Smooth muscle cell (in vitro differentiated cells): ENCODE measurements around the gene GPR35. TPM values are rescaled to one million over a fixed set of nuclear protein-coding genes. Genes with fewer than 3 reads are reported as not detected.

Source experiments
- DNase-seq: peaks from one replicate; lab custom pipeline; 2025; ENCODE audit not compliant: unreplicated experiment; lab: John Stamatoyannopoulos, UW
- H2AFZ ChIP-seq: fragments of 200-600 bp; sonication (generic); 2 replicates; pipeline ENCODE4 v1.6.0; 2016; ENCODE audit warnings: antibody characterized with exemption, low read depth, mild to moderate bottlenecking
- H3F3A ChIP-seq: fragments of 200-600 bp; sonication (generic); 2 replicates; pipeline ENCODE4 v1.6.0; 2017; ENCODE audit warnings: antibody characterized with exemption, low read depth
- H3K27ac ChIP-seq: fragments of 200-600 bp; sonication (generic); 2 replicates; pipeline ENCODE4 v1.5.1; 2016; ENCODE audit warnings: low read depth, mild to moderate bottlenecking
- H3K27me3 ChIP-seq: fragments of 200-600 bp; sonication (generic); 2 replicates; pipeline ENCODE4 v1.6.1; 2016; ENCODE audit warnings: low read depth, mild to moderate bottlenecking
- H3K36me3 ChIP-seq: fragments of 200-600 bp; sonication (generic); 2 replicates; pipeline ENCODE4 v1.5.1; 2016; ENCODE audit warnings: low read depth
- H3K4me1 ChIP-seq: fragments of 200-600 bp; sonication (generic); 2 replicates; pipeline ENCODE4 v1.5.1; 2016; ENCODE audit warnings: low read depth
- H3K4me2 ChIP-seq: fragments of 200-600 bp; sonication (generic); 2 replicates; pipeline ENCODE4 v1.6.0; 2016; ENCODE audit warnings: mild to moderate bottlenecking
- H3K4me3 ChIP-seq: fragments of 200-600 bp; sonication (generic); 2 replicates; pipeline ENCODE4 v1.5.1; 2016; ENCODE audit warnings: mild to moderate bottlenecking
- H3K79me2 ChIP-seq: fragments of 200-600 bp; sonication (generic); 2 replicates; pipeline ENCODE4 v1.6.0; 2016; ENCODE audit warnings: low read depth, mild to moderate bottlenecking
- H3K9ac ChIP-seq: fragments of 200-600 bp; sonication (generic); 2 replicates; pipeline ENCODE4 v1.6.0; 2016; ENCODE audit warnings: low read depth
- H3K9me3 ChIP-seq: fragments of 200-600 bp; sonication (generic); replicated peaks from 2 replicates; pipeline ENCODE4 v1.5.1; 2016; ENCODE audit warnings: low read depth
- H4K20me1 ChIP-seq: fragments of 200-600 bp; sonication (generic); 2 replicates; pipeline ENCODE4 v1.6.0; 2016; ENCODE audit warnings: low read depth
- WGBS: methylation state at CpG from one replicate; pipeline ENCODE4 v1.1.7; 2016; ENCODE audit warnings: low lambda C conversion rate; 5-methylcytosine and 5-hydroxymethylcytosine counted together
- polyA plus RNA-seq: library from polyadenylated mRNA; unstranded; fragments of >200 nt; fragmentation: Nextera tagmentation; extraction: Ambion mirVana; gene quantifications from 2 replicates; pipeline ENCODE4 v1.2.1, GENCODE V29; 2016
- total RNA-seq: library from RNA; depleted of rRNA; stranded (reverse); fragments of >200 nt; gene quantifications from 2 replicates; pipeline ENCODE4 v1.2.3, GENCODE V29; 2014
- TF ChIP-seq, protein P1 (sequence below): fragments of 200-600 bp; sonication (generic); IDR thresholded peaks from 2 replicates; pipeline ENCODE4 v1.5.1; 2017; ENCODE audit warnings: borderline replicate concordance, mild to moderate bottlenecking, antibody characterized with exemption; ENCODE audit not compliant: insufficient read depth, poor library complexity, severe bottlenecking

Gene GPR35
- total and polyA plus RNA-seq, 2 experiments from 2014 or later, result 1.3 to 2.1 TPM

- Histone ChIP-seq H4K20me1 (no peaks in the 10 kb centered on the region), H3K9me3 (no peaks in the 10 kb centered on the region), H2AFZ (no peak overlapping the region), H3F3A (no peaks in the 10 kb centered on the region), H3K27ac (no peak overlapping the region), H3K4me3 (no peak overlapping the region), H3K9ac (no peak overlapping the region), H3K4me2 (no peak overlapping the region), H3K27me3 (peaks cover 30% of the 10 kb centered on the region), H3K4me1 (peaks cover 6% of the 10 kb centered on the region), H3K79me2 (no peaks in the 10 kb centered on the region), H3K36me3 (no peaks in the 10 kb centered on the region)
- DNase-seq, result no peak
- TF ChIP-seq, protein P1, sequence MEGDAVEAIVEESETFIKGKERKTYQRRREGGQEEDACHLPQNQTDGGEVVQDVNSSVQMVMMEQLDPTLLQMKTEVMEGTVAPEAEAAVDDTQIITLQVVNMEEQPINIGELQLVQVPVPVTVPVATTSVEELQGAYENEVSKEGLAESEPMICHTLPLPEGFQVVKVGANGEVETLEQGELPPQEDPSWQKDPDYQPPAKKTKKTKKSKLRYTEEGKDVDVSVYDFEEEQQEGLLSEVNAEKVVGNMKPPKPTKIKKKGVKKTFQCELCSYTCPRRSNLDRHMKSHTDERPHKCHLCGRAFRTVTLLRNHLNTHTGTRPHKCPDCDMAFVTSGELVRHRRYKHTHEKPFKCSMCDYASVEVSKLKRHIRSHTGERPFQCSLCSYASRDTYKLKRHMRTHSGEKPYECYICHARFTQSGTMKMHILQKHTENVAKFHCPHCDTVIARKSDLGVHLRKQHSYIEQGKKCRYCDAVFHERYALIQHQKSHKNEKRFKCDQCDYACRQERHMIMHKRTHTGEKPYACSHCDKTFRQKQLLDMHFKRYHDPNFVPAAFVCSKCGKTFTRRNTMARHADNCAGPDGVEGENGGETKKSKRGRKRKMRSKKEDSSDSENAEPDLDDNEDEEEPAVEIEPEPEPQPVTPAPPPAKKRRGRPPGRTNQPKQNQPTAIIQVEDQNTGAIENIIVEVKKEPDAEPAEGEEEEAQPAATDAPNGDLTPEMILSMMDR, result no peak
- 90% methylated on average over 22 of the region's 22 CpGs for WGBS
Observed at GRCh38 chr2:240647503-240648154, 22.3 kb downstream of the GPR35 start.

GRCh38 chr2:240648155-240648649, 22.9 kb downstream of the GPR35 start:
- Histone ChIP-seq H2AFZ (no peak overlapping the region), H3K9ac (no peak overlapping the region), H3K27ac (no peak overlapping the region), H3K4me1 (peaks cover 6% of the 10 kb centered on the region), H3K4me2 (no peak overlapping the region), H3K9me3 (no peaks in the 10 kb centered on the region), H4K20me1 (no peaks in the 10 kb centered on the region), H3K36me3 (no peaks in the 10 kb centered on the region), H3F3A (no peaks in the 10 kb centered on the region), H3K79me2 (no peaks in the 10 kb centered on the region), H3K4me3 (no peak overlapping the region), H3K27me3 (peaks cover 31% of the 10 kb centered on the region)
- TF ChIP-seq, protein P1, result no peak
- WGBS, result 95% methylated on average over 6 of the region's 6 CpGs
- DNase-seq, result no peak

GRCh38 chr2:240648650-240649275, 23.5 kb downstream of the GPR35 start:
- Histone ChIP-seq H4K20me1 (no peaks in the 10 kb centered on the region), H3K36me3 (no peaks in the 10 kb centered on the region), H3F3A (no peaks in the 10 kb centered on the region), H3K4me3 (no peak overlapping the region), H3K4me2 (no peak overlapping the region), H3K79me2 (no peaks in the 10 kb centered on the region), H2AFZ (no peak overlapping the region), H3K9ac (no peak overlapping the region), H3K9me3 (no peaks in the 10 kb centered on the region), H3K4me1 (peaks cover 6% of the 10 kb centered on the region), H3K27ac (no peak overlapping the region), H3K27me3 (peaks cover 28% of the 10 kb centered on the region)
- TF ChIP-seq, protein P1, result no peak
- 69% methylated on average over 19 of the region's 19 CpGs for WGBS
- no peak for DNase-seq

DNA sequence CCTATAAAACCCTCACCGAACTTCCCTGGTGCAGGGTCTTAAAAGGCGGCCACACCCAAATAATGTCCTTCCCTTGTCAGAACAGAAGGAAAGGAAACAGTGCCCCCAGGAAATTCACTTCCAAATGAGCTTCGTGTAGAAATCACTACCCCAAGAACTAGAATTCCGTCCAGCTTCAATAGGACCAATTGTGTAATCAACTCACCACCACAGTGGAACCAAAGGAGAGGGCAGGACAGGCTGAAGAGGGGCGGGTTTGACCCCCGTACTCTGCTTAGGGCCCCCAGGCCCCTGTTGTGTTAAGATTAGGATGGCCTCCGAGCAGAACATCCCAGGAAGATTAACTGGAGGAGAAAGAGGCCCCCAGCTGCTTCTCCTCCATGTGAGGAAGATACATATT, 24.1 kb downstream of the GPR35 start:
- TF ChIP-seq, protein P1, result no peak
- Histone ChIP-seq H3K27me3 (peaks cover 24% of the 10 kb centered on the region), H4K20me1 (no peaks in the 10 kb centered on the region), H3K4me3 (no peak overlapping the region), H2AFZ (no peak overlapping the region), H3K27ac (no peak overlapping the region), H3K4me1 (peaks cover 6% of the 10 kb centered on the region), H3K79me2 (no peaks in the 10 kb centered on the region), H3K9me3 (no peaks in the 10 kb centered on the region), H3K9ac (no peak overlapping the region), H3K36me3 (no peaks in the 10 kb centered on the region), H3F3A (no peaks in the 10 kb centered on the region), H3K4me2 (no peak overlapping the region)
- DNase-seq, result no peak
- 67% methylated on average over 7 of the region's 7 CpGs for WGBS
